Measurements from ENCODE around the gene RPL10.
"Not testable (repeated sequence)": the region's sequence is repeated elsewhere in the genome, so short reads cannot be mapped to it uniquely, and the experiment has no call there.

RPL10 gene

GRCh38 chrX:154380153-154380552 is 18.0 kb upstream of the RPL10 start:
- in situ Hi-C loops (cut with MboI; ENCODE audit: low sequenced_read_pairs, unreplicated experiment): no loop called here
- TF ChIP-seq, protein P1, sequence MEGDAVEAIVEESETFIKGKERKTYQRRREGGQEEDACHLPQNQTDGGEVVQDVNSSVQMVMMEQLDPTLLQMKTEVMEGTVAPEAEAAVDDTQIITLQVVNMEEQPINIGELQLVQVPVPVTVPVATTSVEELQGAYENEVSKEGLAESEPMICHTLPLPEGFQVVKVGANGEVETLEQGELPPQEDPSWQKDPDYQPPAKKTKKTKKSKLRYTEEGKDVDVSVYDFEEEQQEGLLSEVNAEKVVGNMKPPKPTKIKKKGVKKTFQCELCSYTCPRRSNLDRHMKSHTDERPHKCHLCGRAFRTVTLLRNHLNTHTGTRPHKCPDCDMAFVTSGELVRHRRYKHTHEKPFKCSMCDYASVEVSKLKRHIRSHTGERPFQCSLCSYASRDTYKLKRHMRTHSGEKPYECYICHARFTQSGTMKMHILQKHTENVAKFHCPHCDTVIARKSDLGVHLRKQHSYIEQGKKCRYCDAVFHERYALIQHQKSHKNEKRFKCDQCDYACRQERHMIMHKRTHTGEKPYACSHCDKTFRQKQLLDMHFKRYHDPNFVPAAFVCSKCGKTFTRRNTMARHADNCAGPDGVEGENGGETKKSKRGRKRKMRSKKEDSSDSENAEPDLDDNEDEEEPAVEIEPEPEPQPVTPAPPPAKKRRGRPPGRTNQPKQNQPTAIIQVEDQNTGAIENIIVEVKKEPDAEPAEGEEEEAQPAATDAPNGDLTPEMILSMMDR (IDR thresholded peaks at IDR 0.05; ENCODE audit: borderline replicate concordance, control extremely low read depth, extremely low read depth, insufficient read depth, missing control alignments): no peak
- DNase-seq (ENCODE audit: low spot score): no peak

GRCh38 chrX:154380787-154381186 is 17.4 kb upstream of the RPL10 start:
- TF ChIP-seq, protein P1 (IDR thresholded peaks at IDR 0.05; ENCODE audit: borderline replicate concordance, control extremely low read depth, extremely low read depth, insufficient read depth, missing control alignments): no peak
- in situ Hi-C loops (cut with MboI; ENCODE audit: low sequenced_read_pairs, unreplicated experiment): no loop called here
- no peak for DNase-seq (ENCODE audit: low spot score)

DNA sequence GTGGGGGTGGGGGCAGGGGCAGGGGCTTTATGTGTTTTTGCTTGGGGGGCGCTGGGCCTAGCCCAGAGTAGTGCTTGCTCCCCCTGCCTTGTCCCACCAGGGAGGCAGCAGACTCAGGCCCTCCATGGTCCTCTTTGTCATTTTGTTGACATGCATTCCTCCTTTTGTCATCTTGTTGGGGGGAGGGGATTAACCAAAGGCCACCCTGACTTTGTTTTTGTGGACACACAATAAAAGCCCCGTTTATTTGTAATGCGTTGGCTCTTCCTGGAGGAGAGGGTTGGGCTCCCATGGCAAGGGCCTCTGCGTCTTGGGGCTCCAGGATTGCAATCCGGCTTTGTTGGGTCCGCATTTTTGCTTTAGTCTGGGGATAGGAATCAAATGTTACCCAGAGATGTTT is 16.9 kb upstream of the RPL10 start:
- DNase-seq (ENCODE audit: low spot score): no peak
- TF ChIP-seq, protein P1 (IDR thresholded peaks at IDR 0.05; ENCODE audit: borderline replicate concordance, control extremely low read depth, extremely low read depth, insufficient read depth, missing control alignments): no peak
- in situ Hi-C loops (cut with MboI; ENCODE audit: low sequenced_read_pairs, unreplicated experiment): no loop called here

DNA sequence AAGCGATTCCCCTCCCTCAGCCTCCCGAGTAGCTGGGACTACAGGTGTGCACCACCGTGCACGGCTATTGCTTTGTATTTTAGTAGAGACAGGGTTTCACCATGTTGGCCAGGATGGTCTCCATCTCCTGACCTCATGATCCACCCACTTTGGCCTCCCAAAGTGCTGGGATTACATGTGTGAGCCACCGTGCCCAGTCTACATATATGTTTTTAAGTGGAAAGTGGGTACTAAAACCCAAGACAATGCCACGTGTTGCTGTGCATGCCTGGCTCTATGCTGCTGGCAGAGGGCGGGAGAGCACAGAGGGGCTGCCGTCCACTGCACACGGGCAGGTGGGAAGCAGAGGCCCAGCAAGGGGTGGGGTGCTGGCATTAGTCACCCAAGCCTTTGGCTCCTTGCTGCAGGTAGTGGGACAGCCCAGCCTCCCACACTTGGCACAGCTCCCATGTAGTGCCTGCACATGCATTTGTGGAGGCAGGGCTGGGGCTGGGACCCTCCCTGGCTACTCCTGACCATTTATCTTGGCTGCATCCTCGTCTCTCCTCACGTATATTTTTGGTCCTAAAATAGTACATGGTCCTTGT is 15.6 kb upstream of the RPL10 start:
- in situ Hi-C loops (cut with MboI; ENCODE audit: low sequenced_read_pairs, unreplicated experiment): no loop called here
- no peak for DNase-seq (ENCODE audit: low spot score)
- TF ChIP-seq, protein P1 (IDR thresholded peaks at IDR 0.05; ENCODE audit: borderline replicate concordance, control extremely low read depth, extremely low read depth, insufficient read depth, missing control alignments): no peak

GRCh38 chrX:154383359-154384283 is 14.6 kb upstream of the RPL10 start:
- TF ChIP-seq, protein P1 (IDR thresholded peaks at IDR 0.05; ENCODE audit: borderline replicate concordance, control extremely low read depth, extremely low read depth, insufficient read depth, missing control alignments): no peak
- no peak for DNase-seq (ENCODE audit: low spot score)
- in situ Hi-C loops (cut with MboI; ENCODE audit: low sequenced_read_pairs, unreplicated experiment): no loop called here

DNA sequence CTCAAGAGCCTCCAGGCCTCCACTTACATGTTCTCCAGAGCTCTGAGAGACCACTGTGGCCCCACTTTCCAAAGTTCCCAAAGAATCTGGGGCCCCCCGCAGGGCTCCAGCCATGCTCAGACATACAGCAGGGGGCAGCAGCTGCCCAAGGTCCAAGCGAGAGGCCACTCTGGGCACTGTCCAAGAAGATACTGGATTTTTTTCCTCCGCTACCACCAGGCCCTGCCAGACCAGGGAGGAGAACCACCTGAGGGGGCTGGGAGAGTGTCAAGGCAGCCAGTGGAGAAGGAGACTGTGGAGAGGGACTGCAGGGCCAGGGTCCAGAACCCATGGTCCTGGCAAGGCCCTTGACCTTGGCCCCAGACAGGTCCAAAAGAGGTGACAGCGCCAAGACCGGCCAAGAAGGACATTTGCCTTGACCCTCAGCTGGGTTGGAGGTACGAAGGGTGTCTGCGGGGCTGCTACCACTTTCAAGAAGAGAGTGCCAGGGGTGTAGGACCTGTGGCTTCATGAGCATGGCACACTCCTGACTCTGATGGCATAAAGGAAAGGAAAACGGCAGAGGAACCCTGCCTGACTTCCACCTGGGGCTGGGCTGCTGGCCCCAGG is 13.8 kb upstream of the RPL10 start:
- no peak for DNase-seq (ENCODE audit: low spot score)
- in situ Hi-C loops (cut with MboI; ENCODE audit: low sequenced_read_pairs, unreplicated experiment): no loop called here
- TF ChIP-seq, protein P1 (IDR thresholded peaks at IDR 0.05; ENCODE audit: borderline replicate concordance, control extremely low read depth, extremely low read depth, insufficient read depth, missing control alignments): no peak

DNA sequence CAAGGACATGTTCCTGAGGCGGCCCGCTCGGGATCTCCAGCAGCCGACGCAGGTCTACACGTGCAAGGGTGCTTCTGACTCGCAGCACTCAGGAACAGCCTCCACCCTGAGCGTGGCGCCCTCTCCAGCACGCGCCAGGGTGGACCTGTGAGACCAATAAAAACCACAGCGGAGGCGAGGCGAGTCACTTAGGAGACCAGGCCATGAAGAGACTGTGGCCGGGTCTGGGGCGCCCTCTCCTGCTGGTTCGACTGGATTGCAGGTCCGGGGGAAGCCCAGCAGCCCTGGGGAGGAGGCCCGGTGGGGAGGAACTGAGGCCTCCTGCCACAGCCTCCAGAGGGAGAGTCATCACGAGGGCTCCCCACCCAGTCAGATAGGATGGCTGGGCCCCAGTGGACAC is 10.1 kb upstream of the RPL10 start:
- DNase-seq (ENCODE audit: low spot score); in situ Hi-C loops (cut with MboI; ENCODE audit: low sequenced_read_pairs, unreplicated experiment): not testable (repeated sequence)

DNA sequence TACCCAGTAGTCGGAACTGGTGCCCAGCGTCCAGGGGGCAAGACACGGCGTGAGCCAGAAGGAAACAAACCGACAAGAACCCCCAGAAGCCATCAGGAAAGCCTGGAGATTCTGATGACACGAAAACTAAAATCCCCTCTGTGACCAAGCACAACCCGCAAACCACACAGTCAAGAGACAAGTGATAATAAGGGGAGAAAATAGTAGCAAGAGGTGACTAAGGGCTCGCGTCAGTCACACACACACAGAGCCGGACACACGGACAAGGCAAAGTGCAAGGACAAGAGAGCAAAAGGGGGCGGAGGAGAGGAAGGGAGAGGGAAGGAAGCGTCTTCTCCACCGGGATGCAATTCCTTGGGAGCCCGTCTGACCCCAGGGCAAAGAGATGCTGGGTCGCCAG is 9.5 kb upstream of the RPL10 start:
- in situ Hi-C loops (cut with MboI; ENCODE audit: low sequenced_read_pairs, unreplicated experiment); DNase-seq (ENCODE audit: low spot score): not testable (repeated sequence)

DNA sequence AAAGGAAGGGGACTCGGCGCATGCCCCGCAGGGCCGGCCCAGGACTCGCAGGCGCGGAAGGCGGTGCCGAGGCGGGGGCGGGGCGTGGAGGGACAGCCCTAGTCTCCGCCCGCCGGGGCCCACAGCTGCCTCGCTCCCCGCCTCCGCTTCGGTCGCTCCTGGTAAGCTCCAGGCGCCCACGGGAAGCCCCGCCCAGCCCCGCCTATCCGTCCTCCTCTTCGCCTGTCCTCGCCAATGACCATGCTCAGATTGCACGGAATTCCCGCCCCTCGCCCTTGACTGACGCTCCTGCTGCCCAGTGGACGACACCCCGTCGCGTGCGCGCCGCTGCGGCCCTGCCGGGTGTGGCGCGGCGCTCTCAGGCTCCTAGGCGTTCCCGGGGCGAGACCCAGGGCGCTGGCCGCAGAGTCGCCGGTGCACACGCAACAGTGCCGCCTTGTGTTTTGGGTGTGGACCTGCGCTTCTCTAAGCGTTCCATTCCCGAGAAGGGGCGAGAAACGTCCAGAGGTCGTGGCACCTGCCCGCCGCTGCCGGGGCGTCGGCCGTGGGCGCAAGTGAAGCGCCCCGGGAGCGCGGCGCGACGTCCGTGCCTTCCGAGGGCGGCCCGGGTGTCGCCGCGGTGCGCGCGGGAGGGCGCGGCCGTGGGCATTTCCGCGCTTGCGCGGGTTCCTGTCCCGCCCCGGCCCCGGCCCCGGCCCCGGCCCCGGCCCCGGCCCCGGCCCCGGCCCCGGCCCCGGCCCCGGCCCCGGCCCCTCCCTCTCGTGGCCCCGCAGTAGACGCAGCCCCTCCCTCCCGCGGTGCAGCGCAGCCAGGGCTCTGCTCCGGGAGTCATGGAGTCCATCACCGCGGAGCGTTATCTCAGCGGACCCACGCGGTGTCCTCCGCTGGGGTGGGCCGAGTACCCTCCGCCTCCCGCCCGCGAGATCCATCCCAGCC is 8.1 kb upstream of the RPL10 start:
- DNase-seq (ENCODE audit: low spot score); in situ Hi-C loops (cut with MboI; ENCODE audit: low sequenced_read_pairs, unreplicated experiment): not testable (repeated sequence)

All from GM13976 (cell line).